ENCODE measurements around the gene CYP2C8.
"Not testable (repeated sequence)": the region's sequence is repeated elsewhere in the genome, so short reads cannot be mapped to it uniquely, and the experiment has no call there.

Gene CYP2C8

GRCh38 chr10:95069286-95069685 lies at the start of gene CYP2C8:
TSS of gene CYP2C8 (minus strand) at chr10:95069497. CDS start at chr10:95069402, 95 bp downstream.
- H3K27me3 Mint-ChIP-seq: no peaks in the 10 kb centered on the region
- no peaks in the 10 kb centered on the region for H3K4me1 Mint-ChIP-seq
- H3K36me3 Mint-ChIP-seq: peaks cover 2 to 4% of the 10 kb centered on the region in 2 donors
- no peak for ATAC-seq (replicated peaks)
- no peaks in the 10 kb centered on the region for H3K9me3 Mint-ChIP-seq
- H3K27ac Mint-ChIP-seq: no peak within 1 kb of the TSS
- no peak within 1 kb of the TSS for H3K4me3 Mint-ChIP-seq
- DNase-seq: no peak

- H3K9me3 Mint-ChIP-seq: peaks cover 19 to 21% of the 10 kb centered on the region in 2 donors
- no peak overlapping the region for H3K27ac Mint-ChIP-seq
- ATAC-seq (replicated peaks) (no peak), DNase-seq (no peak)
- no peaks in the 10 kb centered on the region for H3K4me1 Mint-ChIP-seq
- no peak overlapping the region for H3K4me3 Mint-ChIP-seq
- H3K27me3 Mint-ChIP-seq: peaks cover 19 to 31% of the 10 kb centered on the region in 2 donors
- H3K36me3 Mint-ChIP-seq: peaks cover 4 to 18% of the 10 kb centered on the region in 2 donors
Measured at GRCh38 chr10:95116869-95117269, 47.6 kb upstream of the CYP2C8 start.

- H3K27ac Mint-ChIP-seq; H3K4me3 Mint-ChIP-seq; H3K36me3 Mint-ChIP-seq; ATAC-seq (replicated peaks); H3K27me3 Mint-ChIP-seq; DNase-seq; H3K4me1 Mint-ChIP-seq: not testable (repeated sequence)
- peaks cover 10 to 18% of the 10 kb centered on the region in 2 donors for H3K9me3 Mint-ChIP-seq
Measured at GRCh38 chr10:95110823-95111222, 41.5 kb upstream of the CYP2C8 start.

GRCh38 chr10:95097805-95098204 lies 28.5 kb upstream of the CYP2C8 start:
- Mint-ChIP-seq H3K36me3 (peaks cover 0 to 3% of the 10 kb centered on the region in 2 donors), H3K4me3 (no peak overlapping the region), H3K27ac (no peak overlapping the region), H3K4me1 (no peaks in the 10 kb centered on the region), H3K9me3 (peaks cover 0 to 4% of the 10 kb centered on the region in 2 donors), H3K27me3 (no peaks in the 10 kb centered on the region)
- no peak for DNase-seq
- ATAC-seq (replicated peaks): no peak

- Mint-ChIP-seq H3K9me3 (peaks cover under 1 to 4% of the 10 kb centered on the region in 2 donors), H3K36me3 (peaks cover 0 to 3% of the 10 kb centered on the region in 2 donors), H3K27me3 (no peaks in the 10 kb centered on the region), H3K4me1 (no peaks in the 10 kb centered on the region), H3K4me3 (no peak overlapping the region), H3K27ac (no peak overlapping the region)
- DNase-seq: no peak
- no peak for ATAC-seq (replicated peaks)
Measured at GRCh38 chr10:95096143-95096542, 26.8 kb upstream of the CYP2C8 start.

DNA sequence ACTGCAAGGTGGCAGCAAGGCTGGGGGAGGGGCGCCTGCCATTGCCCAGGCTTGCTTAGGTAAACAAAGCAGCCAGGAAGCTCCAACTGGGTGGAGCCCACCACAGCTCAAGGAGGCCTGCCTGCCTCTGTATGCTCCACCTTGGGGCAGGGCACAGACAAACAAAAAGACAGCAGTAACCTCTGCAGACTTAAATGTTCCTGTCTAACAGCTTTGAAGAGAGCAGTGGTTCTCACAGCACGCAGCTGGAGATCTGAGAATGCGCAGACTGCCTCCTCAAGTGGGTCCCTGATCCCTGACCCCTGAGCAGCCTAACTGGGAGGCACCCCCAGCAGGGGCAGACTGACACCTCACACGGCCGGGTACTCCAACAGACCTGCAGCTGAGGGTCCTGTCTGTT lies 10.3 kb upstream of the CYP2C8 start:
- not testable (repeated sequence) for H3K4me3 Mint-ChIP-seq
- H3K27me3 Mint-ChIP-seq: peaks cover 10 to 11% of the 10 kb centered on the region in 2 donors

DNA sequence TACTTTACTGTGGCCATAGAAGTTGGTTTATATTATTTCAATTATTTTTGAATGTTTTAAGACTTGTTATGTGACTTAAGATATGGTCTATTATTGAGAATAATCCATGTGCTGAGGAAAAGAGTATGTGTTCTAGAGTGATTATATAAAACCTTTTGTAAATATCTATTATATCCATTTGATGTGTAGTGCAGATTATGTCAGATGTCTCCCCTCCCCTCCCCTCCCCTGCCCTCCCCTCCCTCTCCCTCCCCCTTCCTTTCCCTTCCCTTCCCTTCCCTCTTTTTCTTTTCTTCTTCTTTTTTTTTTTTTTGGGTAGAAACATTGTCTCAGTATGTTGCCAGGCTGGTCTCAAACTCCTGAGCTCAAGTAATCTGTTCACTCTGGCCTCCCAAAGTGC lies 8.3 kb upstream of the CYP2C8 start:
- ATAC-seq (replicated peaks): no peak
- Mint-ChIP-seq H3K27me3 (peaks cover 10 to 11% of the 10 kb centered on the region in 2 donors), H3K36me3 (peaks cover 0 to 12% of the 10 kb centered on the region in 2 donors), H3K27ac (no peak overlapping the region), H3K4me3 (no peak overlapping the region), H3K9me3 (peaks cover 13 to 16% of the 10 kb centered on the region in 2 donors), H3K4me1 (no peaks in the 10 kb centered on the region)
- DNase-seq: no peak

More for the DNA sequence above, 10.3 kb upstream of the CYP2C8 start:
- not testable (repeated sequence) for ATAC-seq (replicated peaks); H3K27ac Mint-ChIP-seq; H3K4me1 Mint-ChIP-seq; DNase-seq
- Mint-ChIP-seq H3K36me3 (peaks cover 0 to 12% of the 10 kb centered on the region in 2 donors), H3K9me3 (peaks cover 13 to 16% of the 10 kb centered on the region in 2 donors)

GRCh38 chr10:95071107-95071660 lies 1.9 kb upstream of the CYP2C8 start:
- DNase-seq (no peak), ATAC-seq (replicated peaks) (no peak)
- H3K36me3 Mint-ChIP-seq: no peaks in the 10 kb centered on the region
- no peak overlapping the region for H3K4me3 Mint-ChIP-seq
- no peaks in the 10 kb centered on the region for H3K4me1 Mint-ChIP-seq
- no peaks in the 10 kb centered on the region for H3K9me3 Mint-ChIP-seq
- H3K27ac Mint-ChIP-seq: no peak overlapping the region
- no peaks in the 10 kb centered on the region for H3K27me3 Mint-ChIP-seq

DNA sequence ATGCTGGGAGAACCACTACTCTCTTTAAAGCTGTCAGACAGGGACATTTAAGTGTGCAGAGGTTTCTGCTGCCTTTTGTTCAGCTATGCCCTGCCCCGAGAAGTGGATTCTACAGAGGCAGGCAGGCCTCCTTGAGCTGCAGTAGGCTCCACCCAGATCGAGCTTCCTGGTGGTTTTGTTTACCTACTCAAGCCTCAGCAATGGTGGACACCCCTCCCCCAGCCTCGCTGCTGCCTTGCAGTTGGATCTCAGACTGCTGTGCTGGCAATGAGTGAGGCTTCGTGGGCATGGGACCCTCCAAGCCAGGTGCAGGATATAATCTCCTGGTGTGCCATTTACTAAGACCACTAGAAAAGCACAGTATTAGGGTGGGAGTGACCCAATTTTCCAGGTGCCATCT lies 5.2 kb downstream of the CYP2C8 start:
- ATAC-seq (replicated peaks); H3K36me3 Mint-ChIP-seq; H3K4me3 Mint-ChIP-seq; H3K27me3 Mint-ChIP-seq; H3K9me3 Mint-ChIP-seq; DNase-seq; H3K4me1 Mint-ChIP-seq; H3K27ac Mint-ChIP-seq: not testable (repeated sequence)

GRCh38 chr10:95056744-95057363 lies 12.4 kb downstream of the CYP2C8 start:
- Mint-ChIP-seq H3K27ac (no peak overlapping the region), H3K4me3 (no peak overlapping the region), H3K36me3 (peaks cover 0 to 2% of the 10 kb centered on the region in 2 donors), H3K4me1 (no peaks in the 10 kb centered on the region), H3K27me3 (no peaks in the 10 kb centered on the region), H3K9me3 (no peaks in the 10 kb centered on the region)
- DNase-seq (no peak), ATAC-seq (replicated peaks) (no peak)

- peaks cover 0 to 6% of the 10 kb centered on the region in 2 donors for H3K4me1 Mint-ChIP-seq
- no peak overlapping the region for H3K4me3 Mint-ChIP-seq
- no peak for DNase-seq
- H3K27ac Mint-ChIP-seq: no peak overlapping the region
- no peaks in the 10 kb centered on the region for H3K27me3 Mint-ChIP-seq
- no peaks in the 10 kb centered on the region for H3K36me3 Mint-ChIP-seq
- H3K9me3 Mint-ChIP-seq: no peaks in the 10 kb centered on the region
- ATAC-seq (replicated peaks): no peak
Measured at GRCh38 chr10:95049919-95050318, 19.4 kb downstream of the CYP2C8 start.

- no peaks in the 10 kb centered on the region for H3K9me3 Mint-ChIP-seq
- ATAC-seq (replicated peaks) (no peak), DNase-seq (no peak)
- no peaks in the 10 kb centered on the region for H3K27me3 Mint-ChIP-seq
- H3K4me3 Mint-ChIP-seq: no peak overlapping the region
- peaks cover 0 to 6% of the 10 kb centered on the region in 2 donors for H3K4me1 Mint-ChIP-seq
- no peaks in the 10 kb centered on the region for H3K36me3 Mint-ChIP-seq
- no peak overlapping the region for H3K27ac Mint-ChIP-seq
Measured at GRCh38 chr10:95048206-95048605, 21.1 kb downstream of the CYP2C8 start.

- DNase-seq (no peak), ATAC-seq (replicated peaks) (no peak)
- Mint-ChIP-seq H3K27me3 (no peaks in the 10 kb centered on the region), H3K4me3 (no peak overlapping the region), H3K36me3 (no peaks in the 10 kb centered on the region), H3K4me1 (no peaks in the 10 kb centered on the region), H3K9me3 (no peaks in the 10 kb centered on the region), H3K27ac (no peak overlapping the region)
Measured at GRCh38 chr10:95039281-95039680, 30.0 kb downstream of the CYP2C8 start.

GRCh38 chr10:95035332-95036295 lies 33.7 kb downstream of the CYP2C8 start:
- H3K36me3 Mint-ChIP-seq: no peaks in the 10 kb centered on the region
- H3K27ac Mint-ChIP-seq: no peak overlapping the region
- H3K9me3 Mint-ChIP-seq: no peaks in the 10 kb centered on the region
- H3K4me3 Mint-ChIP-seq: no peak overlapping the region
- no peak for ATAC-seq (replicated peaks)
- DNase-seq: no peak
- no peaks in the 10 kb centered on the region for H3K27me3 Mint-ChIP-seq
- no peaks in the 10 kb centered on the region for H3K4me1 Mint-ChIP-seq
